Muscle layer of colon (tissue), 2 donors: ENCODE data around the gene SH3BP4.

Source experiments
- H3K27ac ChIP-seq: one replicate; pipeline ENCODE4 v1.7.0; 2013; ENCODE audit warnings: low read depth, mild to moderate bottlenecking, low read length, moderate library complexity
- H3K27me3 ChIP-seq, 2 donors: one replicate each; pipeline ENCODE4 v1.7.0; 2013; ENCODE audit warnings: low read length in 2 of 2, mild to moderate bottlenecking in 2 of 2; ENCODE audit not compliant: insufficient read depth in 2 of 2, control insufficient read depth in 1 of 2
- H3K36me3 ChIP-seq: one replicate; pipeline ENCODE4 v1.7.0; 2013; ENCODE audit warnings: mild to moderate bottlenecking, low read length; ENCODE audit not compliant: insufficient read depth
- H3K4me1 ChIP-seq: one replicate; pipeline ENCODE4 v1.7.0; 2013; ENCODE audit warnings: mild to moderate bottlenecking, low read length; ENCODE audit not compliant: insufficient read depth
- H3K4me3 ChIP-seq, 2 donors: one replicate each; pipeline ENCODE4 v1.7.0; 2013; ENCODE audit warnings: low read length in 2 of 2, low read depth in 1 of 2, mild to moderate bottlenecking in 1 of 2, moderate library complexity in 1 of 2
- H3K9ac ChIP-seq: one replicate; pipeline ENCODE4 v1.7.0; 2013; ENCODE audit warnings: low read length
- H3K9me3 ChIP-seq: one replicate; pipeline ENCODE4 v1.7.0; 2013; ENCODE audit warnings: mild to moderate bottlenecking, low read length
- donor health status: abdominal sarcoma.
- donor health status: Adenocarcinoma of cecum.

Gene SH3BP4

GRCh38 chr2:235084424-235084823 is 132.6 kb downstream of the SH3BP4 start:
- Histone ChIP-seq H3K4me3 (no peak overlapping the region), H3K27ac (no peak overlapping the region), H3K9ac (no peak overlapping the region), H3K36me3 (no peaks in the 10 kb centered on the region), H3K4me1 (no peaks in the 10 kb centered on the region), H3K27me3 (no peaks in the 10 kb centered on the region), H3K9me3 (no peaks in the 10 kb centered on the region)

GRCh38 chr2:235085476-235085875 is 133.7 kb downstream of the SH3BP4 start:
- H3K27me3 ChIP-seq: no peaks in the 10 kb centered on the region
- no peaks in the 10 kb centered on the region for H3K9me3 ChIP-seq
- no peaks in the 10 kb centered on the region for H3K36me3 ChIP-seq
- no peak overlapping the region for H3K9ac ChIP-seq
- no peaks in the 10 kb centered on the region for H3K4me1 ChIP-seq
- H3K27ac ChIP-seq: no peak overlapping the region
- no peak overlapping the region for H3K4me3 ChIP-seq

GRCh38 chr2:235086481-235087184 is 134.8 kb downstream of the SH3BP4 start:
- Histone ChIP-seq H3K9me3 (no peaks in the 10 kb centered on the region), H3K9ac (no peak overlapping the region), H3K4me3 (no peak overlapping the region), H3K27me3 (no peaks in the 10 kb centered on the region), H3K36me3 (no peaks in the 10 kb centered on the region), H3K27ac (no peak overlapping the region), H3K4me1 (no peaks in the 10 kb centered on the region)

GRCh38 chr2:235087832-235088495 is 136.1 kb downstream of the SH3BP4 start:
- Histone ChIP-seq H3K36me3 (no peaks in the 10 kb centered on the region), H3K4me1 (no peaks in the 10 kb centered on the region), H3K9me3 (no peaks in the 10 kb centered on the region), H3K27ac (peak overlapping the region; percentile 31), H3K9ac (no peak overlapping the region), H3K27me3 (no peaks in the 10 kb centered on the region), H3K4me3 (peak overlapping the region in 1 of 2 donors; percentile 19)

- no peak overlapping the region for H3K27ac ChIP-seq
- H3K9ac ChIP-seq: no peak overlapping the region
- peak overlapping the region in 1 of 2 donors; percentile 19 for H3K4me3 ChIP-seq
- H3K9me3 ChIP-seq: no peaks in the 10 kb centered on the region
- H3K36me3 ChIP-seq: no peaks in the 10 kb centered on the region
- H3K27me3 ChIP-seq: no peaks in the 10 kb centered on the region
- H3K4me1 ChIP-seq: no peaks in the 10 kb centered on the region
Measured at GRCh38 chr2:235088496-235088921, 136.7 kb downstream of the SH3BP4 start.

GRCh38 chr2:235091421-235091820 is 139.6 kb downstream of the SH3BP4 start:
- H3K4me3 ChIP-seq: no peak overlapping the region
- H3K9me3 ChIP-seq: no peaks in the 10 kb centered on the region
- H3K27me3 ChIP-seq: no peaks in the 10 kb centered on the region
- H3K4me1 ChIP-seq: no peaks in the 10 kb centered on the region
- H3K9ac ChIP-seq: no peak overlapping the region
- H3K27ac ChIP-seq: no peak overlapping the region
- H3K36me3 ChIP-seq: no peaks in the 10 kb centered on the region

GRCh38 chr2:235091983-235092382 is 140.2 kb downstream of the SH3BP4 start:
- no peaks in the 10 kb centered on the region for H3K36me3 ChIP-seq
- H3K27me3 ChIP-seq: no peaks in the 10 kb centered on the region
- H3K9ac ChIP-seq: no peak overlapping the region
- H3K4me3 ChIP-seq: no peak overlapping the region
- H3K27ac ChIP-seq: no peak overlapping the region
- H3K9me3 ChIP-seq: no peaks in the 10 kb centered on the region
- H3K4me1 ChIP-seq: no peaks in the 10 kb centered on the region

- H3K9me3 ChIP-seq: no peaks in the 10 kb centered on the region
- H3K4me3 ChIP-seq: no peak overlapping the region
- H3K27ac ChIP-seq: no peak overlapping the region
- H3K27me3 ChIP-seq: no peaks in the 10 kb centered on the region
- no peaks in the 10 kb centered on the region for H3K36me3 ChIP-seq
- no peak overlapping the region for H3K9ac ChIP-seq
- no peaks in the 10 kb centered on the region for H3K4me1 ChIP-seq
Measured at GRCh38 chr2:235092433-235093223, 140.8 kb downstream of the SH3BP4 start.

- no peak overlapping the region for H3K9ac ChIP-seq
- H3K36me3 ChIP-seq: no peaks in the 10 kb centered on the region
- no peak overlapping the region for H3K4me3 ChIP-seq
- H3K9me3 ChIP-seq: no peaks in the 10 kb centered on the region
- H3K27ac ChIP-seq: no peak overlapping the region
- peaks cover 5% of the 10 kb centered on the region for H3K4me1 ChIP-seq
- no peaks in the 10 kb centered on the region for H3K27me3 ChIP-seq
Measured at GRCh38 chr2:235094457-235094856, 142.6 kb downstream of the SH3BP4 start.

GRCh38 chr2:235095569-235095968 is 143.8 kb downstream of the SH3BP4 start:
- Histone ChIP-seq H3K9me3 (no peaks in the 10 kb centered on the region), H3K36me3 (no peaks in the 10 kb centered on the region), H3K27ac (no peak overlapping the region), H3K4me1 (peaks cover 5% of the 10 kb centered on the region), H3K4me3 (no peak overlapping the region), H3K9ac (no peak overlapping the region), H3K27me3 (no peaks in the 10 kb centered on the region)

GRCh38 chr2:235096447-235096846 is 144.6 kb downstream of the SH3BP4 start:
- H3K4me1 ChIP-seq: peaks cover 5% of the 10 kb centered on the region
- no peak overlapping the region for H3K9ac ChIP-seq
- H3K27me3 ChIP-seq: no peaks in the 10 kb centered on the region
- H3K27ac ChIP-seq: no peak overlapping the region
- no peak overlapping the region for H3K4me3 ChIP-seq
- no peaks in the 10 kb centered on the region for H3K36me3 ChIP-seq
- no peaks in the 10 kb centered on the region for H3K9me3 ChIP-seq
